ENCODE results near the gene AASS. TPM values are rescaled to one million over a fixed set of nuclear protein-coding genes. Genes with fewer than 3 reads are reported as not detected.

Gene AASS
- total RNA-seq, 1 donor from 2014 or later = 264 TPM

DNA sequence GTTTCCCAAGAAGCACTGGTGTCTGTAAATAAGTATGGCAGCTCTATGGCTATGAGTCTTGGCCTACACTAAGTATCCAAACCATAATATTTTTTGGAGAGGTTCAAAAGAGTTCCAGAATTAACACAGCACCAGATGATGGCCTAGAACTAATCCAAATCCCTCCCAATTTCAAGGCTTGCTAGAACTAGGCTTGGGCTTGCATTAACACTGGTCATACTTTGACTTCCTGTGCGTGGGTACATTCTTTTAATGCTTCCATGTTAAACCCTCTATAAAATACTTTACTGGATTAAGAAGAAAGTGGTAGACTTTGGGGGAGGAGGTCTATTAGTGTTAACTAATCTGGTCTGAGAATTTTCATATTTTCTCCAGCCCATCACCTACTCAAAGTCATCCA, 3.1 kb downstream of the AASS start:
- H3K36me3 ChIP-seq = no peaks in the 10 kb centered on the region
- Mint-ChIP-seq H3K27me3 (ENCODE audit: insufficient read depth, low read depth) (peaks cover 4% of the 10 kb centered on the region), H3K9me3 (no peaks in the 10 kb centered on the region), H3K27ac (no peak overlapping the region), H3K4me1 (peaks cover 38% of the 10 kb centered on the region), H3K4me3 (no peak overlapping the region), H3K36me3 (peaks cover 8% of the 10 kb centered on the region)
- H4K20me1 ChIP-seq (ENCODE audit: low read depth) = peaks cover 71% of the 10 kb centered on the region
- no peak for DNase-seq (ENCODE audit: low spot score)
- H3F3A ChIP-seq (ENCODE audit: low read depth) = peaks cover 16% of the 10 kb centered on the region
- H2AFZ ChIP-seq (replicated peaks) = no peak overlapping the region
- H3K27ac ChIP-seq = no peak overlapping the region
- peak overlapping the region; percentile 86 for H3K4me2 ChIP-seq
- peak overlapping the region; percentile 92 for H3K4me3 ChIP-seq
- H3K27me3 ChIP-seq = no peaks in the 10 kb centered on the region
- peaks cover 94% of the 10 kb centered on the region for H3K79me2 ChIP-seq (ENCODE audit: low read depth)
- H3K9ac ChIP-seq = no peak overlapping the region
- TF ChIP-seq, protein P1, sequence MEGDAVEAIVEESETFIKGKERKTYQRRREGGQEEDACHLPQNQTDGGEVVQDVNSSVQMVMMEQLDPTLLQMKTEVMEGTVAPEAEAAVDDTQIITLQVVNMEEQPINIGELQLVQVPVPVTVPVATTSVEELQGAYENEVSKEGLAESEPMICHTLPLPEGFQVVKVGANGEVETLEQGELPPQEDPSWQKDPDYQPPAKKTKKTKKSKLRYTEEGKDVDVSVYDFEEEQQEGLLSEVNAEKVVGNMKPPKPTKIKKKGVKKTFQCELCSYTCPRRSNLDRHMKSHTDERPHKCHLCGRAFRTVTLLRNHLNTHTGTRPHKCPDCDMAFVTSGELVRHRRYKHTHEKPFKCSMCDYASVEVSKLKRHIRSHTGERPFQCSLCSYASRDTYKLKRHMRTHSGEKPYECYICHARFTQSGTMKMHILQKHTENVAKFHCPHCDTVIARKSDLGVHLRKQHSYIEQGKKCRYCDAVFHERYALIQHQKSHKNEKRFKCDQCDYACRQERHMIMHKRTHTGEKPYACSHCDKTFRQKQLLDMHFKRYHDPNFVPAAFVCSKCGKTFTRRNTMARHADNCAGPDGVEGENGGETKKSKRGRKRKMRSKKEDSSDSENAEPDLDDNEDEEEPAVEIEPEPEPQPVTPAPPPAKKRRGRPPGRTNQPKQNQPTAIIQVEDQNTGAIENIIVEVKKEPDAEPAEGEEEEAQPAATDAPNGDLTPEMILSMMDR (IDR thresholded peaks at IDR 0.05) = no peak
- no peak for TF ChIP-seq EZH2 (IDR thresholded peaks at IDR 0.05)
- TF ChIP-seq EZH2phosphoT487 (IDR thresholded peaks at IDR 0.05) = no peak
- no peaks in the 10 kb centered on the region for H3K9me3 ChIP-seq (ENCODE audit: low read depth)
- H3K4me1 ChIP-seq = peaks cover 56% of the 10 kb centered on the region

DNA sequence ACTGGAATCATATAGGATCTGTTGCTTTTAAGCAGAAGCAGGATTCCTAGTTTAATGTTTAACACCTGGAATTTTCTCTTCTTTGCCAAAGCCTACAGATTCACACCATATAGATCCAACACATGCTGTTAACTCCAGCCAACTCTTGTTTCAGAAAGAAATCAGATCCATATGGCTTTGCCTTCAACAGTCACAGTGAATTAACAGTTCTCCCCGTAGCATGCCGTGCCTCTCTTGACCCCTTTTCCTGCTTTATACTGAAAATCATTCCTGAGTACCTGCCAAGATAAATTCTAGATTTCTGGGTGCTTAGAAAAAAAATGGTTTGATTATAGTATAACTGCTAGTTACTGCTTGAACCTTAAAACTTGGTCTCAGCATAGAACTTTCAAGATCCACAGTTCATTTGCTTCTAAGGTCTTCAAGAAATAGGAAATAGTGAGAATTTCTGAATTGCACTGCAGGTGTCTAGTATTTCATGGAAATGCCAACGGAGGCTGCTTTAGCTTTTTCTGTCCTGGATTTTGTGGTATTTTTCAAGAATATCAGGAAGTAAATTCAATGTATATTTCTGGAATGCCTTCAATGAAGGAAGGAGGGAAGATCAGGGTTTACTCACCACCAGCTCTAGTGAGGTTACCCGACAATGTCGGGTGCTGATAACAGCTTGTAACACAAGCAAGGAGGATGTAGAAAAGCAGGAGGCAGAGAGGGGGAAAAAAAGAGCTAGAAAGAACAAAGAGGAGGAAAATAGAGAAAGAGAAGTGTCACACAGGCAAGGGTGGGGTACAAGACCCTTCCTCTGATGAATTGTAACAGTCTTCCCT, 6.6 kb downstream of the AASS start:
- Histone ChIP-seq H3K4me2 (peak overlapping the region; percentile 40), H2AFZ (replicated peaks) (no peak overlapping the region), H3K4me1 (peaks cover 49% of the 10 kb centered on the region), H3K27me3 (no peaks in the 10 kb centered on the region), H3K27ac (peak overlapping the region; percentile 52), H3K4me3 (no peak overlapping the region), H3K36me3 (no peaks in the 10 kb centered on the region), H3K9ac (no peak overlapping the region), H4K20me1 (ENCODE audit: low read depth) (peaks cover 87% of the 10 kb centered on the region), H3K9me3 (ENCODE audit: low read depth) (no peaks in the 10 kb centered on the region), H3K79me2 (ENCODE audit: low read depth) (peaks cover 100% of the 10 kb centered on the region), H3F3A (ENCODE audit: low read depth) (peaks cover 11% of the 10 kb centered on the region)
- Mint-ChIP-seq H3K4me1 (peaks cover 29% of the 10 kb centered on the region), H3K9me3 (no peaks in the 10 kb centered on the region), H3K27me3 (ENCODE audit: insufficient read depth, low read depth) (peaks cover 2% of the 10 kb centered on the region), H3K27ac (no peak overlapping the region), H3K36me3 (peaks cover 17% of the 10 kb centered on the region), H3K4me3 (no peak overlapping the region)
- DNase-seq (ENCODE audit: low spot score) = no peak
- TF ChIP-seq EZH2 (IDR thresholded peaks at IDR 0.05) = no peak
- TF ChIP-seq, protein P1 (IDR thresholded peaks at IDR 0.05) = no peak
- TF ChIP-seq EZH2phosphoT487 (IDR thresholded peaks at IDR 0.05) = no peak

DNA sequence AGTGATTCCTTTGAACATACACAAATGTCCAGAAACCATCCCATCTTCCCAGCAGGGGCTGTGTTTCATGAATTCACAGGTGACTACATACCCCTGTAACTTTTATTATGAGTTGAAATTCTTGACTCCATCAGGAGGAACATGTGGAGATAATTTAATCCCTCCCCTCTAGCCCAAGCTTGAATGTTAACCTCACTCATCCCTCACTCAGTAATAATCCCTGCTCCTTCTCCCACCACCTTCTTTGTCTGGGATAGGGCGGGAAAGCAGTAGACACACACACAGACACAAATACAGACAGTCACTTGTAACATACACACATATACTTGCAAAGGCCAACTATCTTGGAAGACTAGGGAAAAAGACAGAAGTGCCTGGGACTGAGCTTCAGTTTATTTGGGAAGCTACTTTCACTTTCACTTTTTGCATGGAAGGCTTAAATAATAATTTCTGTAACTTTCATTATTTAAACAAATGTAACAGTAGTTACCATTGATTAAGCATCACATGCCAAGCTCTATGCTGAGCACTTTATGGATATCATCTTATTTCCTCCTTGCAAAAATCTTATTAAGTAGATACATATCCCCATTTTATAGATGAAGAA, 7.3 kb downstream of the AASS start:
- Histone ChIP-seq H3K4me2 (peak overlapping the region; percentile 40), H3K9ac (no peak overlapping the region), H4K20me1 (ENCODE audit: low read depth) (peaks cover 87% of the 10 kb centered on the region), H3K4me1 (peaks cover 41% of the 10 kb centered on the region), H2AFZ (replicated peaks) (no peak overlapping the region), H3K79me2 (ENCODE audit: low read depth) (peaks cover 100% of the 10 kb centered on the region), H3K4me3 (no peak overlapping the region), H3F3A (ENCODE audit: low read depth) (peaks cover 11% of the 10 kb centered on the region), H3K27ac (no peak overlapping the region), H3K9me3 (ENCODE audit: low read depth) (no peaks in the 10 kb centered on the region), H3K27me3 (no peaks in the 10 kb centered on the region), H3K36me3 (no peaks in the 10 kb centered on the region)
- TF ChIP-seq EZH2 (IDR thresholded peaks at IDR 0.05) (no peak), EZH2phosphoT487 (IDR thresholded peaks at IDR 0.05) (no peak)
- TF ChIP-seq, protein P1 (IDR thresholded peaks at IDR 0.05) = no peak
- no peak overlapping the region for H3K4me3 Mint-ChIP-seq
- H3K27me3 Mint-ChIP-seq (ENCODE audit: insufficient read depth, low read depth) = peaks cover 2% of the 10 kb centered on the region
- peaks cover 21% of the 10 kb centered on the region for H3K36me3 Mint-ChIP-seq
- no peaks in the 10 kb centered on the region for H3K9me3 Mint-ChIP-seq
- no peak overlapping the region for H3K27ac Mint-ChIP-seq
- peaks cover 22% of the 10 kb centered on the region for H3K4me1 Mint-ChIP-seq
- no peak for DNase-seq (ENCODE audit: low spot score)
